KMS-11 (cell line): Measurements from ENCODE around the gene PRKD3.

Experiments
- H2AFZ ChIP-seq: fragments of 200-600 bp; sonication (generic); 2 replicates; pipeline ENCODE4 v1.6.1; 2016; ENCODE audit warnings: antibody characterized with exemption, mixed run types, low read depth
- H3K27ac ChIP-seq: fragments of 200-600 bp; sonication (generic); 2 replicates; pipeline ENCODE4 v1.6.1; 2016; ENCODE audit warnings: mild to moderate bottlenecking, mixed run types
- H3K27me3 ChIP-seq: fragments of 200-600 bp; sonication (generic); 2 replicates; pipeline ENCODE4 v1.6.1; 2017; ENCODE audit warnings: mild to moderate bottlenecking, low read depth, mixed run types, moderate library complexity; ENCODE audit not compliant: insufficient read depth
- H3K36me3 ChIP-seq: fragments of 200-600 bp; sonication (generic); 2 replicates; pipeline ENCODE4 v1.6.1; 2017; ENCODE audit warnings: mild to moderate bottlenecking, mixed run types; ENCODE audit not compliant: insufficient read depth
- H3K4me1 ChIP-seq: fragments of 200-600 bp; sonication (generic); 2 replicates; pipeline ENCODE4 v1.6.1; 2016; ENCODE audit warnings: mild to moderate bottlenecking, low read depth, mixed run types; ENCODE audit not compliant: poor library complexity, severe bottlenecking
- H3K4me2 ChIP-seq: fragments of 200-600 bp; sonication (generic); 2 replicates; pipeline ENCODE4 v1.7.0; 2016; ENCODE audit warnings: mild to moderate bottlenecking, mixed run types
- H3K4me3 ChIP-seq: fragments of 200-600 bp; sonication (generic); IDR thresholded peaks from 2 replicates; pipeline ENCODE4 v1.6.1; 2017; ENCODE audit warnings: low read depth, low read length, mixed read lengths; ENCODE audit not compliant: insufficient read depth
- H3K79me2 ChIP-seq: fragments of 200-600 bp; sonication (generic); 2 replicates; pipeline ENCODE4 v1.6.1; 2016; ENCODE audit warnings: low read depth, mixed run types; ENCODE audit not compliant: insufficient read depth
- H3K9ac ChIP-seq: fragments of 200-600 bp; sonication (generic); 2 replicates; pipeline ENCODE4 v1.6.1; 2016; ENCODE audit warnings: mild to moderate bottlenecking, mixed run types
- H4K20me1 ChIP-seq: fragments of 200-600 bp; sonication (generic); 2 replicates; pipeline ENCODE4 v1.6.1; 2016; ENCODE audit warnings: mild to moderate bottlenecking, mixed run types; ENCODE audit not compliant: insufficient read depth
- CTCF ChIP-seq: fragments of 200-600 bp; sonication (generic); conservative IDR thresholded peaks from 2 replicates; pipeline ENCODE4 v1.6.1; 2017; ENCODE audit warnings: low read depth, mild to moderate bottlenecking, antibody characterized with exemption, low read length, moderate library complexity, mixed read lengths

Gene PRKD3

DNA sequence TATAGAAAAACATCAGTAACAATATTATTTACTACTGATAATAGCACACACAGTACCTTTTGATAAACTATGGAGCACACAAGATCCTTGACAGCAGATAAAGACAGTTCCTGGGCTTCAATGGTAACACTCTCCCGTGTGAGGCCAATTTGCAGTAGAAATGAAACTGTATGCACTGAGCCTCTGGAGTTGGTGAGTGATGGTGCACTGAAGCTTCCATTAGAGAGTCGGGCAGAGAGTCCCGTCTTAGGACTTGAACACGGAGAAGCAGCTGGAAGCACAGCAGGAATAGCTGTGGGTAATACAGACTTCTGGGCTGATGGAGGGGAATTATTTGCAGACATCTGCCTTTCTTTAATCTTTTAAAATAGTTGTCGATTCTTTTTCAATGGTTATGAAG, 8.5 kb downstream of the PRKD3 start:
- H3K4me1 ChIP-seq: peaks cover 27% of the 10 kb centered on the region
- H3K9ac ChIP-seq: peak overlapping the region; percentile 98
- no peaks in the 10 kb centered on the region for H3K27me3 ChIP-seq
- no peak; the same call in 1 of the 2 replicates for TF ChIP-seq CTCF
- peaks cover 100% of the 10 kb centered on the region for H3K79me2 ChIP-seq
- peak overlapping the region; percentile 95 for H3K4me2 ChIP-seq
- peaks cover 25% of the 10 kb centered on the region for H4K20me1 ChIP-seq
- peaks cover 79% of the 10 kb centered on the region for H3K36me3 ChIP-seq
- no peak overlapping the region for H2AFZ ChIP-seq
- H3K4me3 ChIP-seq: peak overlapping the region; percentile 35
- peak overlapping the region; percentile 96 for H3K27ac ChIP-seq

DNA sequence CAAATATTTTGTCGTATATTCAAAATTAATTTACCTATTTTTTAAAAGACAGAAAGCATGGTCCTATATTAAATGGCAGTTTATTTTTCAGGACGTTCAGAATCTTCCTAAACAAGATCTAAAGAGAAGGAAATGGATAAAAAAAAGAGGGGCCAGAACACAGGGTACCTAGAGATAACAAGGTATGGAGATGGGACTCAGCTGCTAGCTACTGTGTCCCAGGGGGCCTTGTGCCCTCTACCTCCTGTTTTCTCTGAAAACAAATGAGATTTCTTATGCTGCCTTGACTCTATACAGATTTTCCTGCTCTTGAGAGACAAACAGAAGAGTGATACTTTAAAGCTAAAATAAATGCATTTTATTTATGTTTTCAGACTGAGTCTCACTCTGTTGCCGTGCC, 9.3 kb downstream of the PRKD3 start:
- Histone ChIP-seq H3K4me3 (peak overlapping the region; percentile 94), H2AFZ (no peak overlapping the region), H4K20me1 (peaks cover 33% of the 10 kb centered on the region), H3K27me3 (no peaks in the 10 kb centered on the region), H3K4me2 (peak overlapping the region; percentile 95), H3K9ac (peak overlapping the region; percentile 98), H3K36me3 (peaks cover 72% of the 10 kb centered on the region), H3K27ac (peak overlapping the region; percentile 96), H3K79me2 (peaks cover 100% of the 10 kb centered on the region), H3K4me1 (peaks cover 35% of the 10 kb centered on the region)
- TF ChIP-seq CTCF: no peak

DNA sequence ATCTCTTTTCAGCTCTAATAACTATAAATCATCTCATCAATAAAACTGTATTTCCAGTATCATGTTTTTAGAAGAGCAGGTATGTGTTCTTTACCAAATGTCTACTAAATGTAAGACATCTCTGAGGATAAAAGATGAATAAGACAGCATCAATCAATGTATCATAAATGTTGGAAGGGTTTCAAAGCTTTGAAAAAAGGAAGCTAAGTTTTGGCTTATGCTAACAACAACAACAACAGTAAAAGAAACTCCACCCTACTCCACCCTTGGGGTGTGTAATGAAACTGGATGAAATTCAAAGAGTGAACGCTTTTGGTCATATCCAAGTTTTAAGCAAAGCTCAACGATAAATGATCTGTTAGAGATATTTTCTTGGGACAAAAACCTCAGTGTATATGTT, 17.1 kb downstream of the PRKD3 start:
- H3K4me1 ChIP-seq: peaks cover 97% of the 10 kb centered on the region
- no peak overlapping the region for H3K4me3 ChIP-seq
- H3K27me3 ChIP-seq: no peaks in the 10 kb centered on the region
- H3K27ac ChIP-seq: peak overlapping the region; percentile 5; the same call in 1 of the 2 replicates
- no peak overlapping the region for H2AFZ ChIP-seq
- peak overlapping the region; percentile 43; the same call in 1 of the 2 replicates for H3K4me2 ChIP-seq
- no peak overlapping the region; the same call in 1 of the 2 replicates for H3K9ac ChIP-seq
- H4K20me1 ChIP-seq: peaks cover 97% of the 10 kb centered on the region
- peaks cover 25% of the 10 kb centered on the region; the same call in 1 of the 2 replicates for H3K36me3 ChIP-seq
- H3K79me2 ChIP-seq: peaks cover 99% of the 10 kb centered on the region
- TF ChIP-seq CTCF: no peak

GRCh38 chr2:37306024-37306423, 18.6 kb downstream of the PRKD3 start:
- TF ChIP-seq CTCF: no peak
- peak overlapping the region; percentile 5; the same call in 1 of the 2 replicates for H3K27ac ChIP-seq
- H3K79me2 ChIP-seq: peaks cover 99% of the 10 kb centered on the region
- peaks cover 15% of the 10 kb centered on the region; the same call in 1 of the 2 replicates for H3K36me3 ChIP-seq
- no peaks in the 10 kb centered on the region for H3K27me3 ChIP-seq
- no peak overlapping the region for H3K9ac ChIP-seq
- peak overlapping the region; percentile 43; the same call in 1 of the 2 replicates for H3K4me2 ChIP-seq
- no peak overlapping the region for H3K4me3 ChIP-seq
- H2AFZ ChIP-seq: no peak overlapping the region
- peaks cover 97% of the 10 kb centered on the region for H4K20me1 ChIP-seq
- peaks cover 97% of the 10 kb centered on the region for H3K4me1 ChIP-seq
